GM19397 (cell line): ENCODE results near the gene MFAP3L.

Experiments used
- ATAC-seq: cut with Tn5 transposase; IDR thresholded peaks from one replicate; pipeline ENCODE4 v1.9.1; 2021; ENCODE audit warnings: mild to moderate bottlenecking, moderate library complexity; ENCODE audit not compliant: unreplicated experiment

MFAP3L gene

DNA sequence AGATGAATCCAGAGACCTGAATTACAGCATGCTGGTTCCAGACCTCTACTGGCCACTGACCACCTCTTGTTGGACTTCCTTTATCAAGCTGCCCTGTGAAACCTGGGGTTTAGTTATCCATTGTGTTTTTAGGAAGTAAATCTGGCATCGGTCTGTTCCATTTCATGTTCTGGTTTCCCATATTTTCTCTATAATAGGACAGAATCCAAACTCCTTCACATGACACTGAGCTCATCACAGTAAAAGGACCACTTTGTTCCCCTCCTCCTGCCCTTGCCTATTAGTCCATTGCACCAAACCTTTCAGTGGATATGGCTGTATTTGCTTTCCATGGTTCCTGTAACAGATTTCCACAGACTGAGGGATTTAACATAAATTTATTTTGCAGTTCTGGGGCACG is 4.0 kb downstream of the MFAP3L start:
- ATAC-seq: no peak

DNA sequence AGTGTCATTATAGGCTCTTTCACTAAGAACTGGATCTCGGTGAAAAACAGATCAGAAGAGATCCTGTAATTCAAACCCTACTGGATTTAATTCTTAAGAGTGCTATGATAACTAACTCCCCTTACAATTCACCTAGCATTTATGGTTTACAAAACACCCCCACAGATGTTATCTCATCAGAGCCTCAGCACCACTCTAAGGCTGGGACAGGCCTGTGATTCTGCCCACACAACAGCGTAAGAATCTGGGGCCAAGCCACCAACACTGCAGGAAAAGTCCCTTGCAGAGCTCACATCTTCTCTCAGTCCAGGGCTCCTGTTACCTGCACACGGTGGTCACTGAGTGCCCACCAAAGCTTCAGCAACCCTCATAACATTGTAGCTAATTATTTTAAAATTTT is 8.9 kb downstream of the MFAP3L start:
- no peak for ATAC-seq

DNA sequence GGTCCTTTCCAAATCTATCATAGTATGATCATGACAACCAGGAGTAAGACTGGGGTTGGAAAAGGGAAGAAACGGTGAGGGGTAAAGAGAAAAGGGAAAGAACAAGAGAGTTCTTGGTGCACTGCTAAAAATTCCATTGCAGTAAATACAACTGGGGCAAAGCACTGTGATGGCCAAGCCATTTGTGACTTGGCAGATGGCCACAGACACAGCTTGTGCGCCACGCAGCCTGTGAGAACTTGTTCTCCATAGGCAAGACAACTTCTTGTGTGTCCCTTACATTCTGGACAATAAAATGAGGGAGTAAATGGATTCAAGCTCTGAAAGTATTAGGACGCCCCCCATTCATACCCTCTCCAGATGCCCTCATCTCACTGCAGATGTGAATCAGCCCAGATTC is 10.9 kb downstream of the MFAP3L start:
- ATAC-seq: no peak

DNA sequence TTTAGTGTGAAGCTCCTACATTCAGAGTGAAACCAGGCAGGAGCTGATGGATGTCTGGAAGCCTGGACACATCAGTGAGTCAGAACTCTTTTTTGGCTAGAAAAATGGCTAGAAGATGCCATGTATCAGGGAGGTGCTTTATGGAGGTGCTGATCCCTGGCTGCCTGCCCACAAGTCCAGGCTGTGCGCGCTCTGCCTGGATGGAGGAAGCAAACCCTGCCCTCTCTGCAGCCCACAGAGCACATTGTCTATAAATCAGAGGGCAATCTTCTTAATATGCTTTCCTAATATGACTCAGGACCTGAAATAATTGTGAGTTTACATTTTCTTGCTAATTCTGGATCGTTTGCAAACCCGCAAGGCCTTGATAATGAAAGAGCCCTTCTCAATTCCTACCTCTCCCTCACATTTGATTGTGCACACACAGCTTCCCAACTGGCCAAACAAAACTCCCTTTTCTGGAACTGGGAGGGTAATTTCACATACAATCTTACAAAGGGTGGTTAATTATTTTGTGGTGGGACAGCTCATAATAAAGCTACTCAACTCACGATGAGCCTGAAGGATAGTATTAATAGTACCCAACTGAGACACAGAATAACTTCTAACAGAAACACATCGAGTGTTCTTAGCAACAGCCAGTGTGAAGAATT is 11.7 kb downstream of the MFAP3L start:
- ATAC-seq: no peak

DNA sequence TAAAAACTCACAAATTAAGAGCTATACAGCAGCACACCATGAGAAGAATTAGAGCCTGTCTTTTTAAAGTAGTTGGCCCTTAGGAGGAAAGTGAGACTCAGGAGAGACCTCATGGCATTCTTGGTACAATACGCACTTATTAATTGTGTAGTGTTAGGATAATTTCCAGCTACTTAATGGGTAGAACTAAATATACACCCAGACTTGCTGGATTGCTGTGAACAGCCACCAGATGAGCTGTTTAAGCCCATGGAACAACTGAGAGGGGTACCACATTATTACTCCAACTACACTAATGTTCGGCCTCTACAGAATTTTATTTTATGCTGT is 13.6 kb downstream of the MFAP3L start:
- ATAC-seq: no peak

DNA sequence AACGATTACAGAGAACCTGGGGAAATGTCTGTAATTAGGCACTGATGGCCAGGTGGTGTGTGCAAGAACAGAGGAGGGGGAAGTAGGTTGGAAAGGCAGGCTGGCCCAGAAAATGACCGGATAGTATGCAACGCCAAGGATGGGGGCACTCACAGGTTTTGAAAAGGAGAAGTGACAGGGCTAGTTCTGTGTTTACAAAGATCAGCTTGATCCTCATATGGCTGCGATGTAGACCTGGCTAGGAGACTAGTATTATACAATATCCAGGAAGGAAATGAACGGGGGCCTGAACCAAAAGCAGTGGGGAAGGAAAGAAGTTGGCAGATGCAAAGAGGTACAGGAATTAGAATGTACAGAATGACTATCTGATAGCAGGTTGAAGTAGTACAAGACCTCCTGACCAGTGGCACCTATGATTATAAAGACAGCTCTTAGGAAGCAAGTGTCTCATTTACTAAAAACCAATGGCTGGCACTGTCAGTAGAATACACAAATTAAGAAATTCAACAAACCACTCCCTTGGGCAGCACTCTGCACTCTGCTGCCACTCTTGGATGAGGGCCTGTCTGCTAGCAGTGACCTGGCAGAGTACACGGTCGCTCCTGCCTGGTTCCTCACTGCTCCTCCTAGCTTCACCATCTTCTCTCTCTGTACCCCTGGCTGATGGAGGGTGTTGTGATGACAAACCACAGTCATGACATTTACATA is 14.1 kb downstream of the MFAP3L start:
- no peak for ATAC-seq

DNA sequence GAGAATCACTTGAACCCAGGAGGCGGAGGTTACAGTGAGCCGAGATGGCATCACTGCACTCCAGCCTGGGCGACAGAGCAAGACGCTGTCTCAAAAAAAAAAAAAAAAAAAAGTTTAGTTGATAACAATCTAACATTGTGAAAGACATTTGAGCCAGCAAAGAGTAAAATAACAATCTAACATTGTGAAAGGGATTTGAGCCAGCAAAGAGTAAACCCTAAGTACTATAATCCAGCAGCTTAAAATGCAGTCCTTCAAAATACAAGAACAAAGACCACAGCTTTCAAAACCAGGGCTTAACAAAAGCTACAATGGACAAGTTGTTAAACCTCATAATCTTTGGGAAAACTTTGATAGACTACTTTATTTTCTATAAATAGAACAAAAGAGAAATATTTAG is 16.9 kb downstream of the MFAP3L start:
- no peak for ATAC-seq

DNA sequence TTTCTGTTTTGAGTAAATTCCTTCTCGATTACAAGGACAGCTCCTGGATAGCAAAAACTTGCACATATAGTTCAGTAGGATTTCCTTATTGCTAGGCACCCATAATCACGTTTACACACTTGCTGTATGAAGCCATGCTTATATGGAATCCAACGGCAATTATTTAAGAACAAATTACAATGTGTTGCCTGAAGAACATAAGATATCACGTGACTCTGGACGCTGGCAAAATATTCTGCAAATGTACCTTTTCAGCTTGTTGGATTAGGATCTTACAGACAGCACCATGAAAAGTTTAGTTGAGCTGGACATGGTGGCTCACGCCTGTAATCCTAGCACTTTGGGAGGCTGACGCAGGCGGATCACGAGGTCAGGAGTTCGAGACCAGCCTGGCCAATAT is 17.4 kb downstream of the MFAP3L start:
- no peak for ATAC-seq

DNA sequence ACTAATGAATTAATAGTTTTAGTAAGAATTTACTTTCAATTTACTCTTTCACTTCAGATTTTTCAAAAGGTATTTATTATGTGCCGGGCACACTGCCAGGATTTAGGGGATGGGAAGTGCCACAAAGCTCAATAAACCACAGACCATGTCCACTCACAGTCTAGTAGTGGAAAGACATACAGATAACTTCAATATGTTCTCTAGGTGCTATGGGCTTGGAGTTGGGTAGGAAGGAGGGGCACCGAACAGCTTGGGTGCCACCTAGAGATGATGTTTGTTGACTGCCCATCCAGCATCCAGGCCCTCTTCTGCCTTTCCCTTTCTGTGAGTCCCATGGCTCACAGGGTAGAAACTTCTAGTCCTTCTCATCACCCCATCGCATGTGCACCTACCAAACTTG is 17.8 kb downstream of the MFAP3L start:
- no peak for ATAC-seq

DNA sequence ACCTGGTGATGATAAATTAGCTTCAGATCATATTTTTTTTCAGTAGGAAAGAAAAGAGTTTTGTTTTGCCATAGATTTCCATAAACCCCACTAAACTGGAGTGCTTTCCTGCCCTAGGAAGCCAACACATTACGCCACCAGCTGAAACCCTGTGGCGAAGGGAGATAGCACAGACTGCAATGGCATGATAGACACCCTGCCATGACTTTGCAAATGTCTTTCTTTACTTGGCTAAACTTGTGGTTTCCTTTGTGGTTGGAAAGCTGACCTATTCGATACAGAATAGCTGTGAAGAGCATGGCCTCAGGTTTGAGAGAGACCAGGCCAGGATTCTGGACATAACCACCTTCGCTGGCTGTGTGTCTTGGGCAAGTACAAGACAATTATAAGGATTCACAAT is 19.1 kb downstream of the MFAP3L start:
- ATAC-seq: no peak

DNA sequence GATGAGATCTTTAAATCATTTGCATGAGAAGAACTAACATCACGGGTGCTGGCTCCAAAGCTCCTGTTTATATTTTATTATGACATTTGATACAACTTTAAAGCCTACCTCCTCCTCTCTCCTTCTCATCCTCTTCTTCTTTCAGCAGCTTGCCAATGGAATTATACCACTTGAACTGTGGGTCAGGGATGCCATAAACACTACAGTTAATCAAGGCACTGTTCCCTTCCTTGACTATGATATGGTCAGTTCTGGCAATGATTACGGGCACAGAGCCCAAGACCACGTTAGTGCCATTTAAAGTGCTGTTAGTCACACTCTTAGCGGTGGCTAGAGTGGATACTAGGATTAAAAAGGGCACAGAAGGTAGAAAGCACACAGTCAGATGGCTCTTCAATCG is 20.7 kb downstream of the MFAP3L start:
- ATAC-seq: no peak

DNA sequence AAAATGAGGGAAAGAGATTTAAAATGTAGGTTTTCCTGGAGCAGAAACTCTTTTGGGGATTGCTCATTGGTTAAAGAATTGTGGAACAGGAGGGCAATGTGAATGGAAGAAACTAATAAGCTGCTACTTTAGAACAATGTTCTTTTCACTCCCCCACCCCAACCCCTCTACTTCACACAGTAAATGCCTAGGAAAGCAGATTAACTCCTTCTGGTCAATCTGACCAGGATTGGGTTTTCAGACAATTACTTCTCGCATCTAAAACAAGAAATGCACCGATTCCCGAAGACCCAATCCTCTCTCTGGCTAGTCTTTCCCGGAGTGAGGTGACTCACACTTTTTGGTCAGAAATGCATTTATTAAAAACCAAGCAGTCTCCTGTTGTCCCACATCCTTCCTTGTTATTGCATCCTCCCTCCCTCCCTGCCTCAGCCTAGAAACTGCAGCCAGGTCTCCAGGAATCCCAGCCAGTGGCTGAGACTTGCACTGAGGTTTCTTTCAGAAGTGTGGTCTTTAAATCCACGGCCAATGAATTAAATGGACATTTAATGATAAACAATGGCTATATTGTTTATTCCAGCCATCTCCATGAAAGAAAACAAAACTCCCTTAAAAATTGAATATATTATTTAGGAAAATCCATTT is 21.4 kb downstream of the MFAP3L start:
- ATAC-seq: no peak

DNA sequence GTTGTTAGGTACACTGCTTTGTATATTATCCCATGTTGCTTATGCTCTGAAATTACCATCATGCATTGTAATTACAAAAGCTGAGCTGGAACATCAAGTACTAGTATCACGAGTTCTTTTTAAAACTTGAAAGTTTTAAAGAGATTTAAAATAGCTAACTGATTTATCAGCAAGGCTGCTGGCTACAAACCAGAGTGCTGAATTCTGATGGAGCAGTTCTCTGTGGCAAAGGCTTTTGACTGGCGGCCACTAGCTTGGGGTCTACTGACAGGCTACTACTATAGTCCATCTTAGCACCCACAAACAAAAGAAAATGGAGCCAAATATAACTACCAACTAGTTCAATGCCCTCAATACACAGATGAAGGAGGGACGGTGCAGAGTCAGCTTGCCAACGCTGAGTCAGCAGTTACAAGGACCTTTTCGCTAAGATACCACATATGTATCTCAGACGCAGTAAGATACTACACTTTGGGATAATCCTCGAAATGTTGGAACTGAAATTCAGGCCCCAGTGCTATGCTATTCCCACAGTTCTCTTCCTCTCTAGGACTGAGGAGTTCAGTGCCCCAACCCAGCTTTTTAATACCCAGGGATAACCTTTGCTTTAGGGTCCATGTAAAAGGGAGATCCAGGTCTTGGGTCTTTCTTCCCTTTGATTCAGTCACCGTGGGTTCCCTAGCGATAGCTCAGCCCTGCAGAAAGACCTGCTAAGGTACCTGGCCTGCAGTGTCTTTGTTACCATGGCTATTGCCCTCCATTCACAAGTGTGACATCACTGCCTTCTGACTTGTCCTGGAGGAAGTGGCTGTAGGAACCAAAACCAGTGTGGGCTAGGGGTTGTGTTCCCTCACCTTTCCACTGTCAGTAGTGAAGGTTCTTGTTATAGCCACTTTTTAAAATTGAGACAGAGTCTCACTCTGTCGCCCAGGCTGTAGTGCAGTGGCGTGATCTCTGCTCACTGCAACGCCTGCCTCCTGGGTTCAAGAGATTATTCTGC is 22.8 kb downstream of the MFAP3L start:
- ATAC-seq: no peak

DNA sequence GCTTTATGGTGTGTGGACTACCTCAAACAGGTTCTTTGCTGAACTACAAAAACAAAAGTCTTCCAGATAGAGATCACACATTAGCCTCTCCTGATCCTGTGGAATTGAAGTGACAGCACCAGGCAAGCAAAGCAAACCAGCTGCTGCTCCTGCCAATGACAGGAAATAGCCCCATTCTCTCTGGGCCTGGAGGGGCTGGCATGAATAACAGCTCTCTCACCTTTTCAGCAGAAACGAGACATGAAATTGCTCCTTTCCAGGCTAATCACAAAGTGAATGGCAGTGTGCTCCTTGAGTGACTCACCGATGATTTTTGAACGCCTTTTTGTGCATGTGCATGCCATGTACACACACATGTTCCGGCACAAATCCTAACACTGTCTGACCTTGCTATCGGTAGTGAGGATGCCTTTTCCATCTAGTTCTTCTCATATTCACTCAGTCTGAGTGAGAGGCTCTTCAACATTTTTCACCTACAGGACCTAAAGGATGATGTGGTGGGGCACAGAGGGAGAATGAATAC is 24.4 kb downstream of the MFAP3L start:
- ATAC-seq: no peak

DNA sequence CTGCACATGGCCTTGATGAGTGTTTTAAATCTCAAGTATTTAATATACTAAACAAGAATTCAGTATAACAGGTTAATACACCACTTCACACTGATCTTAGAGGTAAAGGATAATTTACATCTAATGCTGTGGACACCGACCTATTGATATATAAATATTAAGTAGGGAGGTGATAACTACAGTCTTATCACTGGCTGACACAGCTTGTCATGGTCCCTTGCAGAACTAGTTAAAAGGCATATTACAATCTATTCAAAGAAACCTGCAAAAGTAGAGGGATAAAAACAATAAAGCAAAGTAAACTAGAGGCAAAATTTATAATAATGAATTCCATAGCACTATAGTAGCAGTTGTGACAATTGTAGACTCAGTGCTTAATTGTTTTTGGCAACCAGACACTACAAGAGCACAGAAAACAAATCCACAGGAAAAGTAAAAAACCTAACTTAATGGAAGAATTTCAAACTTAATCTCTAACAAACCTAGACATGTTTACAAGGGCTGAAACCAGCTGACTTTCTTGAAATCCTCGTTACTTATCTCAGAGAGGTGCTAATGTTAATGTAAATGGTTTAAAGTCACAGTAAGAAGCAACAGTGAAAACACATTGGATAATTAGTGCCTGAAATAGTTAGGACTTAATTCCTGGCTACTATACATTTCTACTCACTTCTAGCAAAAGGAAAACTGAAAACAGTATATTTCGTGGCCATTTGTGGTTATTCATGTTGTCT is 25.0 kb downstream of the MFAP3L start:
- no peak for ATAC-seq

DNA sequence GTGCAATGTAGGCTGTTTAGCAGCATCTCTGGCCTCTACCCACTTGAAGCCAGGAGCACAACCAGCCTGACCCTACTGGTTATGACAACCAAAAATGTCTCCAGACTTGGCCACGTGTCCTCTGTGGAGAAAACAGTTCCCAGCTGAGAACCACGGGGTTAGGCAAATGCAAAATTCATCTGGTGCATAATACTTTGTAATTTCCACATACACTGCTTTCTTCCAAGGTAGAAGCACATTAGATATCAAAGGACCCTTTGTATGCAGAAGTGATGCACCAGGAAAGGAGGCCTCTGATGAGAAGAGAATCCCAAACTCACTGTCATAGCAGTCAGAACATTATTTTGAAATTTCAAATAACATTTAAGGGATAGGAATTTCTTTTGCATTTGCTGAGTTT is 26.3 kb downstream of the MFAP3L start:
- ATAC-seq: no peak

DNA sequence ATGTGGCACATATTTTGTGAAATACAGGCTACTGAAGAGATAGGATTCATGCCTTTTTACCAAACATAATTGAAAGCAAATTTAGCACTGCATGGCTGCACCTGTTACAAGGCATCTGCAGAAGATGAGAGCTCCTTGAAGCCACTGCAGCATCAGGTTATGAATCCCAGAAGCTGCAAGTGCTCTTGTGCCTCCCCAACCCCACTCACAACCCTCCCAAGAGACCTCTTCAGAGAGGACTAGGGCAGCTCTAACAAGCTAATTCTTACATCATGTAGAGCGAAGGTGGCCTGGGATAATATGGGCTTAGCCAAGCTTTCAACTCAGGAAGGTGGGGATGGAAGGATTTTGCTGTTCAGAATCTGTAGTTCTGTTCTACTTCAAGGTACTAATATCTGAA is 27.2 kb downstream of the MFAP3L start:
- no peak for ATAC-seq

DNA sequence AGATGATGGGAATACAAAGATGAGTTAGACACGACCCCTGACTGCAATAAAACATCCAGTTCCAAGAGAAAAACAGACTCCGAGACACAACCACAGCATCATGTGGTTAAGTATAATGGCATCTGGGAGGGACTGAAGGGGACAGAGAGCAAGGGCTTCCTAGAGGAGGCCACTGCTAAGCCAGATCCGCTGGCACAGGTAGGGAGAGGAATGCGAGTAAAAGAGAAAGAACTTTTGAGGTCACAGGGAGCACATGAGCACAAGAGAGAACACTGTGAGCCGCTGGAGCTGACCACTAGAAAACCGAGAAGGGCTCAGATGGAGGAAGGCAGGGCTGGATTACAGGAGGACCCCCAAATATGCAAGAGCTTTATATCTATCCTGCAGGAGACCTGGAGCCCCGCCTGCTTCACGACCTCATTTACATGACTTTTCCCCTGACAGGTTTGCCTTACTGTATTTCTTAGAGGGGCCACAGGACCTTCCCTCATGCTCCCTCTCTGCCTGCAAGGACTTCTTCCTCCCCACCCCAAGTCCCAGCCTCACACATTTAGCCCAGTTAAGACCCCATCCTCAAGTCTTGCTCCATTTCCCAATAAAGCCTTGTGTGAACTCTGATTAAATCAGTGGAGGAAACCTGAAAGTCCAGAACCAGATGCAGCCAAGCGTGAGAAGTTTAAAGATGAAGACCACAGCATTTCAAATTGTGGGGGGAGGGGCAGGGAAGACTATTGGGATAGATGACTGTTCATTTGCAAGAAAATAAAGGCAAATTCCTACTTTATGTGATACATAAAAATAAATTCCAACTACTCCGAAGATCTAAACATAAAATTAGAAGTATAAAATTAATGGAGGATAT is 29.6 kb downstream of the MFAP3L start:
- no peak for ATAC-seq

DNA sequence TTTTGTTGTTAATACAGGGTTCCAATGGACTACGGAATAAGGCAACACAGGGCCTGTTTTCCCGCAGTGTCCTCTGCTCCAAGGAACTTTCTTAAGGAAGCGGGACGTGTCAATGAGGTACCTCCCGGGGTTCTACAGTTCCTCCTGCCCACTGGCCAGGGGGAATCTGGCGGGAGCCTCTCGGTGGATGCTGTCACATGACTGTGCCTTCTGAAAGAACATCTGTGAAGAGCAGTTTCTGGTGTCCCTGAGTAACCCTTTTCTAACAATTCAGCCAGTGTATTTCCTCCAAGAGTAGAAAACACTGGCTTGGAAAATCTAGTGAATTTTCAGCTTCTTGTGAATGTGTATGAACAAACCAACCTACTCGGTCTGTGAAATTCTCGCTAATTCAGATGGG is 32.7 kb downstream of the MFAP3L start:
- ATAC-seq: no peak

DNA sequence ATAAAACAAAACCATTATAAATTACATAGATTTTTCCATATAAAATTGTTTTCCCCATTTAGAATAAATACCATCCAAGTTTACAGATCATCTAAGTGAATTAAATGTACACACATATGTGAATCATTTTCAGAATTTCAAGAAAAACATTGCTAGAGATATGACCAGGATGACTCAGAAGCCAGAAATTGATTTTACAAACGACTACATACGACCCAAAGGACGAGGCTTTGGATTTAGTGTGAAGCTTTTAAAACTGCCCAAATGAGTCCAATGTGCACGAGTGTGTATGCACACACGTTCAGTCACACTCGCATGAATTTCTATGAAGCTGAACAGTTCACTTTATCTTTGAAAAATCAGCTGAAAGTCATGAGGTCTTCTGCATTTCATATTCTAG is 37.9 kb downstream of the MFAP3L start:
- no peak for ATAC-seq
